Fibroblast of pulmonary artery (primary cell): ENCODE measurements around the gene HCN3.

Experiments used
- DNase-seq: peaks from one replicate; pipeline ENCODE4 v3.0.0-alpha.2; 2010; ENCODE audit warnings: low read depth
- H3K4me3 ChIP-seq: replicated peaks from 2 replicates; pipeline ENCODE4 v1.5.1; 2011; ENCODE audit warnings: low read depth, mild to moderate bottlenecking, control low read depth, low read length, moderate library complexity
- CTCF ChIP-seq: IDR thresholded peaks from 2 replicates; pipeline ENCODE4 v1.5.1; 2011; ENCODE audit warnings: mild to moderate bottlenecking, control low read depth, low read length, inconsistent platforms; ENCODE audit errors: missing control alignments

The HCN3 gene

GRCh38 chr1:155277902-155278688, 832 bp downstream of the HCN3 start:
- peak; percentile 23 for DNase-seq
- peak overlapping the region; percentile 69 for H3K4me3 ChIP-seq
- peak; percentile 37 for TF ChIP-seq CTCF

- H3K4me3 ChIP-seq: no peak overlapping the region
- TF ChIP-seq CTCF: no peak
- no peak for DNase-seq
Measured at GRCh38 chr1:155278689-155279160, 1.5 kb downstream of the HCN3 start.

DNA sequence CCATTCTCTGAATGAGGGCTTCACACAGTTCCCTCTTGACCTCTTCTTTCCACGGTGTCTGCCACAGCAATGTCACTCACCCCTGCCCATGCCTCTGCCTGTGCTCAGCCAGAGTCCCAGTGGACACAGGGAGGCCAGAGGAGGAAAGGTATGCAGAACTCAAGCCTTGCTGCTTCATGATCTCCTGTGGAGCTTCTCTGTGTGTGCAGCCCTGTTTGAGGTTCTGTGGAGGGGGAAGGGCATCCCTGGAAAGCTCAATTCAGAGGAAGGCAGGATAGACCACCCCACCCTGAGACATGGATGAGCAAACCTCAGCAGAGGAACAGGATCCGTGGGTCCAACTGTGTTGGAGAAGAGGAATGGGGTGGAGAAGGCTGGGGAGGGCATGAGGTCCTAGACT, 2.0 kb downstream of the HCN3 start:
- no peak for DNase-seq
- no peak overlapping the region for H3K4me3 ChIP-seq

GRCh38 chr1:155282488-155283091, 5.3 kb downstream of the HCN3 start:
- DNase-seq: no peak
- no peak overlapping the region for H3K4me3 ChIP-seq
- TF ChIP-seq CTCF: no peak

More for the DNA sequence above, 2.0 kb downstream of the HCN3 start:
- TF ChIP-seq CTCF: no peak

GRCh38 chr1:155284476-155284875, 7.2 kb downstream of the HCN3 start:
- TF ChIP-seq CTCF: no peak
- DNase-seq: no peak
- no peak overlapping the region for H3K4me3 ChIP-seq

DNA sequence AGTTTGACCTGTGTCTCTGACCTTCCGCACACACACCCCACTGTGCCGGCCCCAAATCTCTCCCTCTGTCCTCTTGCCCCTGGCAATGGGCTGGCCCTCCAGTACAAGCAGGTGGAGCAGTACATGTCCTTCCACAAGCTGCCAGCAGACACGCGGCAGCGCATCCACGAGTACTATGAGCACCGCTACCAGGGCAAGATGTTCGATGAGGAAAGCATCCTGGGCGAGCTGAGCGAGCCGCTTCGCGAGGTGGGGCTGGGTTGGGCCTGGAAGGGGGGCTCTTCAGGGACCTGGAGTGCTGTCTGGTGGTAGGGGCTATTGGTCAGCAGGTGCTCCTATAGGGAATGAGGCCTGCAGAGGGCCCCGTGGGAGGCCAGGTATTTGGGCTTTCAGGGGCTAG, 7.8 kb downstream of the HCN3 start:
- no peak overlapping the region for H3K4me3 ChIP-seq
- TF ChIP-seq CTCF: no peak
- DNase-seq: no peak

- TF ChIP-seq CTCF: no peak
- no peak overlapping the region for H3K4me3 ChIP-seq
- no peak for DNase-seq
Measured at GRCh38 chr1:155285631-155286044, 8.4 kb downstream of the HCN3 start.
